Measurements from ENCODE around the gene ZNF317.

GRCh38 chr19:9178901-9179300, 38.7 kb downstream of the ZNF317 start, which contains the start of gene OR7D2:
- no peak for TF ChIP-seq ATF3 (IDR thresholded peaks at IDR 0.05)
- TF ChIP-seq EGR1 (IDR thresholded peaks at IDR 0.05; ENCODE audit: low read depth in 2 of 2), result no peak
- TF ChIP-seq JUND (IDR thresholded peaks at IDR 0.05), result no peak
- no peak for TF ChIP-seq YY1 (IDR thresholded peaks at IDR 0.05)
- TF ChIP-seq HNF4A (conservative IDR thresholded peaks at IDR 0.05), result no peak
- no peak for TF ChIP-seq CTCF (IDR thresholded peaks at IDR 0.05; ENCODE audit: low read depth, low read length, missing input control)
- TF ChIP-seq SP1 (IDR thresholded peaks at IDR 0.05), result no peak
- TF ChIP-seq REST (IDR thresholded peaks at IDR 0.05), result no peak
- TF ChIP-seq MAX (IDR thresholded peaks at IDR 0.05), result no peak
- TF ChIP-seq ZBTB33 (IDR thresholded peaks at IDR 0.05), result no peak
